AG04449 (cell line): ENCODE data around the gene COL17A1.

Experiments used
- CTCF ChIA-PET: fragments of 350-600 bp; formaldehyde crosslinking; extraction: SDS; loops from one replicate; lab custom pipeline; 2021; ENCODE audit warnings: antibody characterized with exemption; lab: Yijun Ruan, JAX
- POLR2A ChIA-PET: fragments of 400-600, 350-600 bp; formaldehyde crosslinking; extraction: SDS; loops from one replicate; lab custom pipeline; 2020; ENCODE audit warnings: antibody characterized with exemption, inconsistent platforms; lab: Yijun Ruan, JAX
- DNase-seq: peaks from one replicate; pipeline ENCODE4 v3.0.0-alpha.2; 2010; ENCODE audit warnings: low read depth, low spot score
- H3K4me3 ChIP-seq: 2 replicates; pipeline ENCODE4 v1.5.1; 2011; ENCODE audit warnings: low read depth, mild to moderate bottlenecking, control low read depth, low read length
- CTCF ChIP-seq: IDR thresholded peaks from one replicate; pipeline ENCODE4 v1.5.1; 2011; ENCODE audit warnings: mild to moderate bottlenecking, moderate library complexity, low read length, control low read depth, inconsistent platforms; ENCODE audit not compliant: insufficient read depth; ENCODE audit errors: missing control alignments

The COL17A1 gene

GRCh38 chr10:104026762-104027161, 58.9 kb downstream of the COL17A1 start:
- no peak for DNase-seq
- no peak for TF ChIP-seq CTCF
- CTCF ChIA-PET: interaction anchor here (1.5 kb wide), 1 partner anchor 95 kb away, joined by 3 read pairs; the partner anchor contains the start of gene SFR1
- POLR2A ChIA-PET: no interaction called here
- no peak overlapping the region for H3K4me3 ChIP-seq

- ChIA-PET CTCF (interaction anchor here (1.0 to 1.5 kb wide), 5 partner anchors 20 to 138 kb away, joined by 3 to 6 read pairs (median 3); partner anchors contain the start of gene SFR1), POLR2A (no interaction called here)
- DNase-seq: no peak
- TF ChIP-seq CTCF: no peak
- no peak overlapping the region for H3K4me3 ChIP-seq
These were observed 60.2 kb downstream of the COL17A1 start for GRCh38 chr10:104025524-104025923.

- H3K4me3 ChIP-seq: no peak overlapping the region
- ChIA-PET POLR2A (interaction anchor here (0.6 kb wide), 1 partner anchor 99 kb away, joined by 3 read pairs; no protein-coding TSS in a partner anchor), CTCF (interaction anchor here (1.3 to 2.6 kb wide), 5 partner anchors 101 to 189 kb away, joined by 3 to 14 read pairs (median 4); partner anchors contain the start of gene SFR1)
- TF ChIP-seq CTCF: no peak
- no peak for DNase-seq
These were observed 63.7 kb downstream of the COL17A1 start for GRCh38 chr10:104022026-104022425.

DNA sequence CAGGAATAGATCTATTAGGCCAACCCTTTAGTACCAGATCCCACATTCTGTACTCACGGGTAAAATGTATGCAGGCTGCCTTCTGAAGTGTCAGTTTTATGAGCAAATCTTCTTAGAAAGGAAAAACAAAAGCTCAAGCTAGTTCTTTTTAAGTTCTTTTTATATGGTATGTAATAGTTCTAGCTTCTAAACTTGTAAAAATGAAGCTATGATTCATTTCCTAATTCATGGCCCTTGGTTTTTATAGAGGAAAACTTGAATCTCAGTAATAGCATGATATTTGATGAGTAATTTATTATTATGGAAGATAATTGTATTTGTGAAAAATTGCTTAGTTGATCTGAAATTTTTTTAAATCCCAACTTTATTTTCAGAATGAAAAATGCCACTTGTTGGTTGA, 64.4 kb downstream of the COL17A1 start:
- CTCF ChIA-PET: interaction anchor here (1.0 to 2.6 kb wide), 5 partner anchors 21 to 190 kb away, joined by 3 to 14 read pairs (median 3); partner anchors contain the start of gene SFR1
- DNase-seq: no peak
- POLR2A ChIA-PET: no interaction called here
- no peak for TF ChIP-seq CTCF
- no peak overlapping the region for H3K4me3 ChIP-seq

- no peak for DNase-seq
- ChIA-PET POLR2A (no interaction called here), CTCF (interaction anchor here (2.6 kb wide), 1 partner anchor 103 kb away, joined by 14 read pairs; the partner anchor contains the start of gene SFR1)
- no peak overlapping the region for H3K4me3 ChIP-seq
- no peak for TF ChIP-seq CTCF
These were observed 65.7 kb downstream of the COL17A1 start for GRCh38 chr10:104020020-104020419.

GRCh38 chr10:104018471-104018870, 67.2 kb downstream of the COL17A1 start:
- no peak for DNase-seq

More at GRCh38 chr10:104018471-104018870, 67.2 kb downstream of the COL17A1 start:
- ChIA-PET POLR2A (no interaction called here), CTCF (interaction anchor here (0.7 to 1.9 kb wide), 4 partner anchors 10 to 19 kb away, joined by 3 to 7 read pairs (median 3); no protein-coding TSS in a partner anchor)
- TF ChIP-seq CTCF: no peak
- H3K4me3 ChIP-seq: no peak overlapping the region
